ENCODE results near the gene TMEM37.

DNA sequence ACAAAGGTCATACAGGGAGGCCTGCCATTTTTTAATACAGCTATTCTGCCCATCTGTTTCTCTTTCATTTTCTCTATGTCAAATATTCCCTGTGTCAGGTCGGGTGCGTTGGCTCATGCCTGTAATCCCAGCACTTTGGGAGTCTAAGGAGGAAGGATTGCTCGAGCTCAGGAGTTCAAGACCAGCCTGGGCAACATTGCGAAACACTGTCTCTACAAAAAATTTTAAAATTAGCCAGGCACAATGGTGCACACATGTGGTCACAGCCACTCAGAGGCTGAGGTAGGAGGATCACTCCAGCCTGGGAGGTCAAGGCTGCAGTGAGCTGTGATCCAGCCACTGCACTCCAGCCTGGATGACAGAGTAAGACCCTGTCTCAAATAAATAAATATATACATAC lies 34.7 kb downstream of the TMEM37 start:
- TF ChIP-seq, protein P1, sequence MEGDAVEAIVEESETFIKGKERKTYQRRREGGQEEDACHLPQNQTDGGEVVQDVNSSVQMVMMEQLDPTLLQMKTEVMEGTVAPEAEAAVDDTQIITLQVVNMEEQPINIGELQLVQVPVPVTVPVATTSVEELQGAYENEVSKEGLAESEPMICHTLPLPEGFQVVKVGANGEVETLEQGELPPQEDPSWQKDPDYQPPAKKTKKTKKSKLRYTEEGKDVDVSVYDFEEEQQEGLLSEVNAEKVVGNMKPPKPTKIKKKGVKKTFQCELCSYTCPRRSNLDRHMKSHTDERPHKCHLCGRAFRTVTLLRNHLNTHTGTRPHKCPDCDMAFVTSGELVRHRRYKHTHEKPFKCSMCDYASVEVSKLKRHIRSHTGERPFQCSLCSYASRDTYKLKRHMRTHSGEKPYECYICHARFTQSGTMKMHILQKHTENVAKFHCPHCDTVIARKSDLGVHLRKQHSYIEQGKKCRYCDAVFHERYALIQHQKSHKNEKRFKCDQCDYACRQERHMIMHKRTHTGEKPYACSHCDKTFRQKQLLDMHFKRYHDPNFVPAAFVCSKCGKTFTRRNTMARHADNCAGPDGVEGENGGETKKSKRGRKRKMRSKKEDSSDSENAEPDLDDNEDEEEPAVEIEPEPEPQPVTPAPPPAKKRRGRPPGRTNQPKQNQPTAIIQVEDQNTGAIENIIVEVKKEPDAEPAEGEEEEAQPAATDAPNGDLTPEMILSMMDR (IDR thresholded peaks at IDR 0.05), result no peak
- TF ChIP-seq POLR2A (IDR thresholded peaks at IDR 0.05) (no peak), POLR2AphosphoS5 (IDR thresholded peaks at IDR 0.05) (no peak)
